8988T (cell line): ENCODE results near the gene CTNNA2.

Source experiments
- DNase-seq: peaks from one replicate; pipeline ENCODE4 v3.0.0; 2011

Gene CTNNA2

GRCh38 chr2:79862756-79863155 is 349.9 kb downstream of the CTNNA2 start:
- no peak for DNase-seq

- DNase-seq: no peak
These were observed 359.8 kb downstream of the CTNNA2 start for GRCh38 chr2:79872656-79873055.

- DNase-seq: no peak
These were observed 361.2 kb downstream of the CTNNA2 start for GRCh38 chr2:79874015-79874414.

- no peak for DNase-seq
These were observed 363.6 kb downstream of the CTNNA2 start for GRCh38 chr2:79876430-79876829.

GRCh38 chr2:79882548-79882947 is 369.7 kb downstream of the CTNNA2 start:
- no peak for DNase-seq

GRCh38 chr2:79887747-79888374 is 375.0 kb downstream of the CTNNA2 start:
- no peak for DNase-seq

- no peak for DNase-seq
These were observed 379.3 kb downstream of the CTNNA2 start for GRCh38 chr2:79892123-79892522.

GRCh38 chr2:79899196-79899595 is 386.3 kb downstream of the CTNNA2 start:
- no peak for DNase-seq

GRCh38 chr2:79901161-79901560 is 388.3 kb downstream of the CTNNA2 start:
- DNase-seq: no peak

GRCh38 chr2:79903222-79904000 is 390.6 kb downstream of the CTNNA2 start:
- no peak for DNase-seq

GRCh38 chr2:79906139-79906890 is 393.5 kb downstream of the CTNNA2 start:
- DNase-seq: no peak

GRCh38 chr2:79909521-79909920 is 396.7 kb downstream of the CTNNA2 start:
- DNase-seq: no peak

- DNase-seq: no peak
These were observed 397.8 kb downstream of the CTNNA2 start for GRCh38 chr2:79910643-79911042.

- no peak for DNase-seq
These were observed 402.6 kb downstream of the CTNNA2 start for GRCh38 chr2:79915455-79915854.

- DNase-seq: no peak
These were observed 403.4 kb downstream of the CTNNA2 start for GRCh38 chr2:79916285-79916684.

- no peak for DNase-seq
These were observed 407.7 kb downstream of the CTNNA2 start for GRCh38 chr2:79920512-79921076.

- DNase-seq: no peak
These were observed 416.8 kb downstream of the CTNNA2 start for GRCh38 chr2:79929624-79930023.

GRCh38 chr2:79935046-79935732 is 422.3 kb downstream of the CTNNA2 start:
- no peak for DNase-seq

GRCh38 chr2:79935771-79936657 is 423.2 kb downstream of the CTNNA2 start:
- no peak for DNase-seq

- no peak for DNase-seq
These were observed 423.9 kb downstream of the CTNNA2 start for GRCh38 chr2:79936715-79937114.

GRCh38 chr2:79938648-79939047 is 425.8 kb downstream of the CTNNA2 start:
- no peak for DNase-seq

GRCh38 chr2:79940364-79940763 is 427.5 kb downstream of the CTNNA2 start:
- DNase-seq: no peak
